HG03432 (cell line): Measurements from ENCODE around the gene DBF4.
"Not testable (repeated sequence)": the region's sequence is repeated elsewhere in the genome, so short reads cannot be mapped to it uniquely, and the experiment has no call there.

Experiments
- ATAC-seq: cut with Tn5 transposase; IDR thresholded peaks from one replicate; pipeline ENCODE4 v1.9.1; 2021; ENCODE audit warnings: mild to moderate bottlenecking, moderate library complexity; ENCODE audit not compliant: unreplicated experiment

The DBF4 gene

DNA sequence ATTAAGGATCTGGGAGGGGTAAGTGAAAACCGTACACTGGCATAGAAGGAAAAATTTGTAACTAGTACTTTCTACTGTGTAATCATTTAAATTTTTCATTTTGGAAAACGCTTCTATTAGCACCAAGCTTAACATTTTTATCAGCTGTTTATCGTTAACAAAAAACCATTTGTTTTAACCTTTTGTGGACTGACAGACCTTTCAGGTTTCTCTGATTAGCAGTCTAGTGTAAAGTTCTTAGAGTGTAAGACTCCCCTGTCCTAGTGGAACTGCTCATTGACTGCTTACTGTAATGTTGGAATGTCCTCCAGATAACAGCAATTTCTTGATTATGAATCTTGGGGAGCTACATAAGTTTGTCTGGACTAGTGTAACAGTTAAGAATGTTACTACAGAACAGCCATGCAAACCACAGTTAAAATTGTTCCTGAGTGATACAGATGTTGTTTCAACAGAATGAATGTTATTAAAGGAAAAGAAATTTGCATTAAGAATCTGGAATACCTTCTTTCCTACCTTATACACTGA lies 2.0 kb downstream of the DBF4 start:
- ATAC-seq = no peak

DNA sequence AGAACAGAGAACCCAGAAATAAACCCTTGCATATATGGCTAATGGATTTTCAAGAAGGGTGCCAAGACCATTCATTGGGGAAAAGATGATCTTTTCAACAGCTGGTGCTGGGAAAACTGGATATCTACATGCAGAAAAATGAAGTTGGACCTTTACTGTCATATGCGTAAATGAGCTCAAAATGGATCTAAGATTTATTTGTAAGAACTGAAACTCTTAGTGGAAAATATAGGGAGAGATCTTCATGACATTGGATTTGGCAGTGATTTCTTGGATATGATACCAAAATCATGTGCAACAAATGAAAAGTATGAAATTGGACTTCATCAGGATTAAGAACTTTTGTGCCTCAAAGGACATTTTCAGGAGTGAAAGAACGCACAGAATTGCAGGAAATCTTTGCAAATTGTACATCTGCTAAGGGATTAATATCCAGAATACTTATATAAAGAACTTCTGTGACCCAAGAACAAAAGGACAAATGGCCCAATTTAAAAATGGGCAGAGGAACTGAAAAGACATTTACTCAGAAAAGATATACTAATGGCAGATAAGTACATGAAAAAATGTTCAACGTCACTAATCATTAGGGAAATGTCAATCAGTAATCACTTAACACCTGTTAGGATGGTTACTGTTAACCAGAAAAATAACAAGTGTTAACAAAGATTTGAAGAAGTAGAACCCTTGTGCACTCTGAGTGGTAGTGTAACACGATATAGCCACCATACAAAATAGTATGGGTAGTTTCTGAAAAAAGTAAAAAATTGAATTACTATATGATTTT lies 6.1 kb downstream of the DBF4 start:
- ATAC-seq = no peak

DNA sequence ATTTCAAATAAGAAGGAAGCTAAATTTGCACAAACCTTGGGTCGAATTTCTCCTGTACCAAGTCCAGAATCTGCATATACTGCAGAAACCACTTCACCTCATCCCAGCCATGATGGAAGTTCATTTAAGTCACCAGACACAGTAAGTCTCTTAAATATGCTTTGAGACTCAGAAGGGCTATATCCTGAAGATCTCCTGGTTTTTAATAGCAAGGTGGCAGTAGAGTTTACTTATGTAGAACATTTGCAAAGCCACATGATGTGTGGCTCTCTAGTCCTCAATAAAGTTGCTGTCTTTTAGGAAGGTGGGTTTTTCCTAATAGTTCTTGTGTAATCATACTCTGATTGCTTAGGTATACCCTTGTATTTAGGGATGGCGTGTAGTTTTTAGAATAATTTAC lies 8.7 kb downstream of the DBF4 start:
- no peak for ATAC-seq

DNA sequence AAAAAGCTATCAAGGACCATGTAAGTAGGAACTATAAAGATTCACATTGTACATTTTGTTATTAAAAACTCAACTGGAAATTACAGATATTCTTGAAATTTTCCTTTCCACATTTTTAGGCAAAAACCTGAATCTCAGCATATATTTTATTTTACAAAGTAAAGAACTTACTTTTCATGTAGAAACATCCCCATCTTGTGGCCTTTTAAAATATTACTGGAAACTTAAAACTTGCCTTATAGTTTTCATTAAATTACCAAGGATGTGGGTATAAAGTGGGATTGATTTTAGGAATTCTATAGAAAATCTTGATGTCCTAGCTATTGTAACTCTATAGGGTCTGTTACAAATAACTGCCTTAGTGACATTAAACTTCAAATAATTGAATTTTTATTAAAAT lies 10.6 kb downstream of the DBF4 start:
- ATAC-seq = no peak

DNA sequence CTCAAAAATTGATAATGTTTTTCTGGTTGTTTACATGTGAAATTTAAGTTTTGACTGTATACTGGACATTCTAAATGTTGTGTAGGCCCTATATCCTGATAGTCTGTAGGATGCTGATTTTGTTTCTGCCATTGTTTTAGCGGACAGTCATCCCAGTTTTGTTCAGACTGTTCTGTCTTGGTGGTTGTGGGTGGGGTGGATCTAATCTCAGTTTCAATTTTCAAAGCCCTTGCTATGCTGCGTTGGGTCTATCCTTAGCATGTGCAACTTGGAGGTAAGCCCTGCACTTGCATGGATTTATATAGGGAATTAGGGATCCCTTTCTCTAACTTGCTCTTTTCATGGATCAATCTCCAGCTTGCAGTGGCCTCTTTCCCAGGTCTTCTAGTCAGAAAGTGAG lies 19.1 kb downstream of the DBF4 start:
- no peak for ATAC-seq

DNA sequence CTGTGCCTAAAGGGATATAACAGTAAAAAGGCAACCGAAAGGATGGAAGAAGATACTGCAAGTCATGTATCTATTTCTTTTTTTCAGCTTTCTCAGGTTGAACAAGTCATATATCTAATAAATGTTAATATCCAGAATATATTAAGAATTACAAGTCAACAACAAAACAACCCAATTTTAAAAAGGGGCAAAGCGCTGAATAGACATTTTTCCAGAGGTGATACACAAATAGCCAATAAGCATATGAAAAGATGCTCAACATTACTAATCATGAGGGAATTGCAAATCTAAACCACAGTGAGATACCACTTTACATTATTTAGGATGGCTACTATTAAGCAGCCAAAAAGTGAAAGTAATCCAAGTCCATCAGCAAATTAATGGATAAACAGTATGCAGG lies 23.0 kb downstream of the DBF4 start:
- ATAC-seq = no peak

DNA sequence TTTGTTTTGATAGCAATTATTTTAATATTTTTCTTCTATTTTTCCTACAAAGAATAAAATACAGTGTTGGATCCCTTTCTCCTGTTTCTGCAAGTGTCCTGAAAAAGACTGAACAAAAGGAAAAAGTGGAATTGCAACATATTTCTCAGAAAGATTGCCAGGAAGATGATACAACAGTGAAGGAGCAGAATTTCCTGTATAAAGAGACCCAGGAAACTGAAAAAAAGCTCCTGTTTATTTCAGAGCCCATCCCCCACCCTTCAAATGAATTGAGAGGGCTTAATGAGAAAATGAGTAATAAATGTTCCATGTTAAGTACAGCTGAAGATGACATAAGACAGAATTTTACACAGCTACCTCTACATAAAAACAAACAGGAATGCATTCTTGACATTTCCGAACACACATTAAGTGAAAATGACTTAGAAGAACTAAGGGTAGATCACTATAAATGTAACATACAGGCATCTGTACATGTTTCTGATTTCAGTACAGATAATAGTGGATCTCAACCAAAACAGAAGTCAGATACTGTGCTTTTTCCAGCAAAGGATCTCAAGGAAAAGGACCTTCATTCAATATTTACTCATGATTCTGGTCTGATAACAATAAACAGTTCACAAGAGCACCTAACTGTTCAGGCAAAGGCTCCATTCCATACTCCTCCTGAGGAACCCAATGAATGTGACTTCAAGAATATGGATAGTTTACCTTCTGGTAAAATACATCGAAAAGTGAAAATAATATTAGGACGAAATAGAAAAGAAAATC lies 31.0 kb downstream of the DBF4 start:
- ATAC-seq = not testable (repeated sequence)

DNA sequence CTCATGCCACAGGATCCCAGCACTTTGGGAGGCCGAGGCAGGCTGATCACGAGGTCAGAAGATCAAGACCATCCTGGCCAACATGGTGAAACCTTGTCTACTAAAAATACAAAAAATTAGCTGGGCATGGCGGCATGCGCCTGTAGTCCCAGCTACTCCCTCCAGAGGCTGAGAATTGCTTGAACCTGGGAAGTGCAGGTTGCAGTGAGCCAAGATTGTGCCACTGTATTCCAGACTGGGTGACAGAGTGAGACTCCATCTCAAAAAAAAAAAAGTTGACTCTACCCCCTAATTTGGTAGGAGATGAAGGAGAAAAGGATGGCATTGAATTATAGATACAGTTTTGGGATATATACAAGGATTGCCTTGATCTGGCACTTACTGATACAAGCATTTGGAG lies 32.5 kb downstream of the DBF4 start:
- ATAC-seq = not testable (repeated sequence)

DNA sequence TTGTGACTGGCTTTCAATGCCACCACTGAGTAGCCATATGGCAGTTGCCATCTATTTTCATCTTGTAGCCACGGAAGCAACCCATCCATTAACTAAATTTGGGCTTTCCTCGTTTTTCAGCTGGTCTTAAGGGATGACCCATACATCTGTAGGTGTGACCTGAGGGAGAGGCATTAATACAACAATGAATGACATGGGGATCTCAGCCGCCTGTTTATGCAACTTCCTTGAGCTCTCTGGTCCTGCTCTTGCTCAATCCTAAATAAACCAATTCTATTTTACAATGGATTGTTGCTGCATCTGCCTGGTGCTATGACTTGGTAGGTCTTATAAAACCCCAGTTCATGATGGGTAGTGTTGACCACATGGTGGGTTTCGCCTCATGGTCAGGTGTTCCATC lies 35.8 kb downstream of the DBF4 start:
- no peak for ATAC-seq

DNA sequence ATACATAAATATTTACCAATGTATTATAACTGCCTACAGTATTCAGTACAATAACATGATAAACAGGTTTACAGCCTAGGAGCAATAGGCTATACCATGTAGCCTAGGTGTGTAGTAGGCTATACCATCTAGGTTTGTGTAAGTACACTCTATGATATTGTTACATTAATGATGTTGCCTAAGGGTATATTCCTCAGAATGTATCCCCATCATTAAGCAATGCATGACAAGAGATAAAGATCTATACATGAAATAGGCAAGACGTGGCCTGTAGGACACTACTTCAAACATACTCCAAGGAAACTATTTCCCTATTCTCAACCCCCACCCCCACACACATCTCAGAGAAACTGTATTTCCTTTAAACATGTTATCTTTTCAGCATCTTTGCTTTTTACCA lies 42.4 kb downstream of the DBF4 start:
- ATAC-seq = no peak

DNA sequence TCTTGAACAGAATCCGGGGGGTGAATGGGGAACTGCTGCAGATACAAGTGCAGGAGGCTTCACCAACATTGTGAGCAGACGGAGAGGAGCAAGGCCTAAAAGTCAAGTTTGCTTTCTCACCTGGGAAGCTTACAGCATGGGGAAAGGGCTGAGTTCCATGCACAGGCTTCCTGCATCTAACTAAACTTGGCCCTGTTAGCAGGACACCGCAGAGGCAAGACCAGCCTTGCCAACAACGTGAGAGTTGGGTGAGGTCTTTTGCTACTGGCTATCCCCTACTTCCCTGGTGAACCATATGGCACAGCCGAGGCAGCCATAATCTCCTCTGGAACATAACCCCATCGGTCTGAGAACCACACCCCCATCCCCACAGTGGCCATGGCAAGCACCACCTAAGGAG lies 43.6 kb downstream of the DBF4 start:
- no peak for ATAC-seq

DNA sequence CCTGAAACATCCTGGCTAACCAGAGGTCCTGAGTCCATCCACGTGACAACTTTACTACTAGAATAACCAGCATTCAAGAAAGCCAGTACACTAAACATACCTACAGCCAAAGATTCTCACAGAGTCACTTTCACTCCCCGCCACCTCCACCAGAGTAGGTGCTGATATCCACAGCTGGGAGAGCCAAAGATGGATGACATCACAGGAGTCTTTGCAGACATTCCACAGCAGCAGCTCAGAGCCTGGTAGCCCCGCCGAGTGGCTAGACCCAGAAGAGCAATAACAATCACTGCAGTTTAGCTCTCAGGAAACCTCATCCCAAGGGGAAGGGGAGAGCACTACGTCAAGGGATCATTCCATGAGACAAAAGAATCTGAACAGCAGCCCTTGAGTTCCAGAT lies 44.3 kb downstream of the DBF4 start:
- ATAC-seq = no peak

DNA sequence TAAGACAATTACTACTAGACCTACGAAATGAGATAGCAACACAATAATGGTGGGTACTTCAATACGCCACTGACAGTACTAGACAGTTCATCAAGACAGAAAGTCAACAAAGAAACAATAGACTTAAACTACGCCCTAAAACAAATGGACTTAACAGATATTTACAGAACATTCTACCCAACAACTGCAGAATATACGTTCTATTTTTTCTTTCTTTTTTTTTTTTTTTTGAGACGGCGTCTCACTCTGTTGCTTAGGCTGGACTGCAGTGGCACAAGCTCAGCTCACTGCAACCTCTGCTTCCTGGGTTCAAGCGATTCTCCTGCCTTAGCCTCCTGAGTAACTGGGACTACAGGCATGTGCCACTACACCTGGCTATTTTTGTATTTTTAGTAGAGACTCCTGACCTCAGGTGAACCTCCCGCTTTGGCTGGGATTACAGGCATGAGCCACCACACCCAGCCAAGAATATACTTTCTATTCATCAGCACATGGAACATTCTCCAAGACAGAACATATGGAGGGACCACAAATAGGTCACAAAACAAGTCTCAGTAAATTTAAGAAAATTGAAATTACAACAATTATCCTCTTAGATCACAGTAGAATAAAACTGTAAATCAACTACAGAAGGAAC lies 46.6 kb downstream of the DBF4 start:
- not testable (repeated sequence) for ATAC-seq

DNA sequence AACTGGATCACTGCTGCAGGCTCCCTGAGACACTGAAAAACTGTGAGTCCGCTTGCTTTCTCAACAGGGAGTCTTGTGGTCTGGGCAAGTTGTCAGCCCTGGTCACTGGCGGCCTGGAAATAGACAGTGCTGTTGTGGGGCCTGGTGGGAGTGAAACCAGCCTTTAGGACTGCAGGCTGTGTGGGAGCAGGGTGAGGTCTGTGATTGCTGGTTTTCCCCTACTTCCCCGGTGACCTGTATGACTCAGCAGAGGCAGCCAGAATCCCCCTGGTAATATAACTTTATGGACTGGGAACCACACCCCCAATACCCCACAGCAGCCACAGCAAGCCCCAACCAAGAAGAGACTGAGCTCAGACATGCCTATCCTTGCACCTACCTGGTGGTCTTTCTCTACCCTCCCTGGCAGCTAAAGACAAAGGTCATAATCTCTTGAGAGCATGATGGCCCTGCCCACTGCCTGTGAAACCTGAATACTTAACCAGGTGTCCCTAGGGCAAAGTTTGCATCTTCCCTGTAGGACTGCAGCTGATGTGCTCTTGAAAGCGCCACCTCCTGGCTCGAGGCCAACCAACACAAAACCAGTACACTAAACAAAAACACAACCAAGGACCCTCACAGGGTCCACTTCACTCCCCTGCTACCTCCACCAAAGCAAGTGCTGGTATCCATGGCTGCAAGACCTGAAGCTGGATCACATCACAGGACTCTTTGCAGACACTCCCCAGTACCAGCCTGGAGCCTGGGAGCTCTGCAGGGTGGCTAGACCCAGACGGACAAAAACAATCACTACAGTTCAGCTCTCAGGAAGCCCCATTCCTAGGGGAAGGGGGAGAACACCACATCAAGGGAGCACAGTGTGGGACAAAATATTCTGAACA lies 50.5 kb downstream of the DBF4 start:
- ATAC-seq = peak; percentile 98

DNA sequence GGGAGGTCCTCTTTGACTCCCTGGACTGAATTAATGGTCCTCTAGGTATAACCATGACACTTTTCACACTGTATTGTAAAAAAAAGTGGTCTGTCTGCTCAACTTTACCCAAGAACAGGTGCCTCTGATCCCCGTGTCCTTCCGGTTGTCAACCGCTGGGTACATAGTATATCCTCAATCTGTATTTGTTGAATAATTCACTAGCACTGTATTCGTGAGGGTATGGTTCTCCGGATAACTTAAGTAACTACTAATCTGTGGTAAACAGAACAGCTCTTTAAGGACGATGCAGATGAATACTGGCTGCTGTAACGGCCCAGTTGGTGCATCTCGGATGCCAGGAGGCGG lies 57.3 kb downstream of the DBF4 start:
- ATAC-seq = peak; percentile 16

DNA sequence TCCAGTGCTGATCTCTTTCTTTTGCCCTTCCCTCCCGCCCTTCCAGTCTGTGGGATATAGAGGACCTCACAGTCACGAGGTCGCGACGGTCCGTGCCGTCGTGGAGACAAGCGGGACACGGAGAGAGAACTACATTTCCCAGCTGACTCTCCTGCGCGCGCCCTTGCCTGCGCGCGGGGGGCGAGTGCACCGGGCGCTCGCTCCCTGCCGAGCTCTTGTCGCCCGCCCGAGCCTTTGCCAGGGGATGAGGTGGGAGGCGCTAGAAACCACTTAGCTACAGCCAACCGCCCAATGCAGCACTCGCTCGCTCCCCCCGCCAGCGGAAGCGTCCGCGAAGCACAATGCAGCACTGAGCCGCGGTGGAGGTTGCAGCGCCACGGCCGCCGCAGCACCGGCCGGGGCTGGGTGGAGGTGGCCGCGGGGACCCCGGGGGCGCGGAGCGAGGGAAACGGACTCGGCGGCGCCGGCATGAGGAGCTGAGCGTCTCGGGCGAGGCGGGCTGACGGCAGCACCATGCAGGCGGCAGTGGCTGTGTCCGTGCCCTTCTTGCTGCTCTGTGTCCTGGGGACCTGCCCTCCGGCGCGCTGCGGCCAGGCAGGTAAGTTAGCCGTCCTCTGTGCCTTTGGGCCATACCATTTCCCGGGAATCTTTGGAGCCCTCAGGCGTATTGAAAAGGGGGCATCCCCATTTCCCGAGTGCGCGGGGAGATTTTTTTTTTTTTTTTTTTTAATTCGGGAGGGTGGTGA lies 57.8 kb downstream of the DBF4 start, which contains the start of gene ADAM22:
ADAM22 (plus strand) TSS at position 299 of the 746 bp plus-strand sequence; CDS start at position 514, 215 bp downstream.
- peak; percentile 98 for ATAC-seq

DNA sequence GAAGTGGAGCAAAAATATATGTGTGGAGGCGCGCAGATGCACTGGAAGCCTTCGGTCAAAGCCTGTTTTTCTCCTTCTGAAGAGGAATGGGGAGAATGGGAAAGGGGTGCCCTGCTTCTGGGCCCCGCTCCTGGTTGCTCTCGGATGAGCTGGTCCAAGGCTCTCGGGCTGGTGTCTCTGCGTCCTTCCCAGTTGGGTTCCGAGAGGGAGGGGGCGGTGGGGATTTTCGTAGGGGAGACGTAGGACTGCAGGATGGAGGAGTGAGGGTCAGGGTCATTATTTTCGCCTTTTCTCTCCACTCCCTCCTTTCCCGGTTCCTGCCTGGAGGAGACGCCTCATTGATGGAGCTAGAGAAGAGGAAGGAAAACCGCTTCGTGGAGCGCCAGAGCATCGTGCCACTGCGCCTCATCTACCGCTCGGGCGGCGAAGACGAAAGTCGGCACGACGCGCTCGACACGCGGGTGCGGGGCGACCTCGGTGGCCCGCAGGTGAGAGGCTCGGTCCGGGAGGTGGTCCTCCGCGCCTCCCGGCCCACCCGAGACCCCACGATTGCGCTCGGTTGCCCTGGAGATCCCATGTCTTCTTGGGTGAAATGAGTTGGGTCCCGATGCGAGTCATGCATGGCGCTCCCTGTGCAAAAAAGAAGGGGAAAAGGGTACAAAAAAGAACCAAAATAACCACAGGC lies 58.5 kb downstream of the DBF4 start:
- ATAC-seq = peak; percentile 5

DNA sequence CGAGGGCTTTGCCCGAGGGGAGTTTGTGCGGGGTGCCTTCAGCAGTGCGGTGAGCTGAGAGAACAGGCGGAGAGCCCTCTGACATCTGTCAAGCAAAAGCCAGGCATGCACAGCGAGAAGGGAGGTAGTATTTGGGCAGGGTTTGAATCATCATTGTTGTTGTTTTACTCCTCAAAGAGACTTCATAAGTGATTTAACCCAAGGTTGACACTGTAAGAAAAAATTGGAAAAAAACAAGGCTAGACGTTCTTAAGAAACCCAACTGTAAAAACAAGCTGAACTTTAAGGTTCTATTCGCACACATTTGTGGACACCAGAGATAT lies 59.1 kb downstream of the DBF4 start:
- no peak for ATAC-seq

DNA sequence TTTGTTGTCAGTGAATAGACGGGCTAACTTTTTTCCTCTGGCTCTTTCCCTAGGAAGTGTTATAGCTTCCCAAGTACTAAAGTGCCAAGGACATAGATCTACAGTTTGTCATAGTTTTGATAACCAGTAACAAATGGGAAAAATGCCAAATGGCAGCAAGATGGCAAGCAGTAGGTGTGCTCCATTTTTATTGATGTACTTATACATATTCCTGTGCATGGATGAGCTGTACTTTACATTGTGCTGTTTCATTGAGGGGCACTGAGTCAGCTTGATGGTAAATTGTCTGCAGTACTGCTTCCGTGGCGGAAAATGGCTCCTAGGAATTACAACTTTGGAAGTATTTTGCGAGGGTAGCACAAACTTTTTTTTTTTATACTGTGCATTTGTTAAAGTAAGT lies 64.8 kb downstream of the DBF4 start:
- no peak for ATAC-seq

DNA sequence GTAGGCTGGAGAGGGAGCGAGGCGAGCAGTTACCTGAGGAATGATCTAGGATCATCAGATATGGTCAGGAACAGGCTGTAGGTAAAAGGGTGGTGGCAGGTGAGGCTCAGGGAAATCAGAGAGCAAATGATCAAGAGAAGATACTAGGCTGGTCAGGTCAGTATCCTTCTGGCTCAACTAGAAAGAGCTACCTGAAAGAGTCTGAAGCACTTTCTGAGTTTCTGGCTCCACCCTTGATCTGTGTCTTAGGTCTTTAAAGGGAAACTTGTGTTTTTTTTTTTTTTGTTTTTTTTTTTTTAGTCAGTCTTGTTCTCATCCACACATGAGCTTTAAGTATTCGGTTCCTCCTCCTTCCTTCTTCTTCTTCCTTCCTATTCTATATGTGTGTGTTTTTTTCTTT lies 68.3 kb downstream of the DBF4 start:
- peak; percentile 51 for ATAC-seq
